Type B pancreatic cell (in vitro differentiated cells): ENCODE data around the gene TMCC1. TPM values are rescaled to one million over a fixed set of nuclear protein-coding genes. Genes with fewer than 3 reads are reported as not detected.

Experiments used
- DNase-seq: peaks from one replicate; pipeline ENCODE4 v3.0.0; 2021; ENCODE audit warnings: mixed read lengths; ENCODE audit not compliant: unreplicated experiment; ENCODE audit errors: extremely low spot score
- H3K27ac Mint-ChIP-seq: 2 replicates; pipeline ENCODE4 v1.8.0; 2021; ENCODE audit warnings: mild to moderate bottlenecking, mixed read lengths
- H3K27me3 Mint-ChIP-seq: 2 replicates; pipeline ENCODE4 v1.8.0; 2021; ENCODE audit warnings: mixed read lengths
- H3K36me3 Mint-ChIP-seq: 2 replicates; pipeline ENCODE4 v1.8.0; 2021; ENCODE audit warnings: mixed read lengths
- H3K4me1 Mint-ChIP-seq: one replicate; pipeline ENCODE4 v1.8.0; 2021; ENCODE audit warnings: mixed read lengths; ENCODE audit not compliant: unreplicated experiment
- H3K4me3 Mint-ChIP-seq: 2 replicates; pipeline ENCODE4 v1.8.0; 2021; ENCODE audit warnings: mild to moderate bottlenecking, mixed read lengths
- H3K9me3 Mint-ChIP-seq: 2 replicates; pipeline ENCODE4 v1.8.0; 2021; ENCODE audit warnings: mixed read lengths
- total RNA-seq: library from RNA; stranded (reverse); gene quantifications from 2 replicates; pipeline ENCODE4 v1.2.1, GENCODE V29; 2021; ENCODE audit warnings: low replicate concordance
- TF ChIP-seq, protein P1 (sequence below): fragments of 200-600 bp; sonication (generic); conservative IDR thresholded peaks from 2 replicates; pipeline ENCODE4 v1.5.0; 2021; ENCODE audit warnings: antibody characterized with exemption, mild to moderate bottlenecking

Gene TMCC1
- total RNA-seq, 1 donor from 2014 or later = 46.9 TPM

DNA sequence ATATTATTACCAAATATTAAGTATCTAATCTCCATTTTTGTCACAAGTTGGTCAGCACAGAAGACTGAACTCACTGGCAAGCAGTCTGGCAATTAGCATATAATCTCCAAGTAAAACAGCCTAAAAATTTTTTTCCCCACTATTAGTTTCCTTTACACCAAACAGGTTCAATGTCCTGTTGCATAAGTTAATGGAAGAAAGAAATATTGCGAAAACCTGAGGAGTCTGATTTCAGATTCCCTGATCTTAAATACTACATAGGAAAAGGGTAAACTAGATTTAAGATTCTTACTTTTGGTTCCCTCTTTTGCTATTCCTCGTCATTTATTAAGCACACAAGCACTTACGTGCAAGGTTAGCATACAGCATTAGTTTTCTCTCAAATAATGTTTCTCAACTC is 153.9 kb downstream of the TMCC1 start:
- H3K4me1 Mint-ChIP-seq = peaks cover under 1% of the 10 kb centered on the region
- peak overlapping the region; percentile 24 for H3K27ac Mint-ChIP-seq
- TF ChIP-seq, protein P1, sequence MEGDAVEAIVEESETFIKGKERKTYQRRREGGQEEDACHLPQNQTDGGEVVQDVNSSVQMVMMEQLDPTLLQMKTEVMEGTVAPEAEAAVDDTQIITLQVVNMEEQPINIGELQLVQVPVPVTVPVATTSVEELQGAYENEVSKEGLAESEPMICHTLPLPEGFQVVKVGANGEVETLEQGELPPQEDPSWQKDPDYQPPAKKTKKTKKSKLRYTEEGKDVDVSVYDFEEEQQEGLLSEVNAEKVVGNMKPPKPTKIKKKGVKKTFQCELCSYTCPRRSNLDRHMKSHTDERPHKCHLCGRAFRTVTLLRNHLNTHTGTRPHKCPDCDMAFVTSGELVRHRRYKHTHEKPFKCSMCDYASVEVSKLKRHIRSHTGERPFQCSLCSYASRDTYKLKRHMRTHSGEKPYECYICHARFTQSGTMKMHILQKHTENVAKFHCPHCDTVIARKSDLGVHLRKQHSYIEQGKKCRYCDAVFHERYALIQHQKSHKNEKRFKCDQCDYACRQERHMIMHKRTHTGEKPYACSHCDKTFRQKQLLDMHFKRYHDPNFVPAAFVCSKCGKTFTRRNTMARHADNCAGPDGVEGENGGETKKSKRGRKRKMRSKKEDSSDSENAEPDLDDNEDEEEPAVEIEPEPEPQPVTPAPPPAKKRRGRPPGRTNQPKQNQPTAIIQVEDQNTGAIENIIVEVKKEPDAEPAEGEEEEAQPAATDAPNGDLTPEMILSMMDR = no peak
- DNase-seq = no peak
- no peaks in the 10 kb centered on the region for H3K27me3 Mint-ChIP-seq
- no peak overlapping the region for H3K4me3 Mint-ChIP-seq
- peaks cover 3% of the 10 kb centered on the region for H3K36me3 Mint-ChIP-seq
- H3K9me3 Mint-ChIP-seq = no peaks in the 10 kb centered on the region

GRCh38 chr3:129738172-129738571 is 155.3 kb downstream of the TMCC1 start:
- H3K9me3 Mint-ChIP-seq = no peaks in the 10 kb centered on the region
- peaks cover 3% of the 10 kb centered on the region for H3K36me3 Mint-ChIP-seq
- TF ChIP-seq, protein P1 = no peak
- no peaks in the 10 kb centered on the region for H3K4me1 Mint-ChIP-seq
- DNase-seq = no peak
- H3K27ac Mint-ChIP-seq = no peak overlapping the region
- H3K27me3 Mint-ChIP-seq = no peaks in the 10 kb centered on the region
- H3K4me3 Mint-ChIP-seq = no peak overlapping the region

DNA sequence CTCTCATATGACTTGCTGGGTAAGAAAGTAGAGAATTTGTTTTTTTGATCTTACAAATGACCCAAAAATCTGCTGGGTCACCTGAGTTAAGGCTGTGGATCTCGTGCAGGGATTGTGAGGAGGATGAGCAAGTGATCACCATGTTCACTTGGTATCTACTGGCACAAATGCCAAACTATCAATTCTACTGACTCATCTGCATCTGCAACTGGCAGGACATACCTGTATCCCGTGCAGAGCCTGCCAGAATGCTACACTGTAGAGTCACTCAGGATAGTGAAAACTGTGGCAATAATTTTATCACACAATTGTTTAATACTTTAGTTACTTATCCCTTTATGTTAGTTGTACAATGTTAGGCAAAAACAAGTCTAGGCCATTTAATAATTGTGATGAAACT is 157.4 kb downstream of the TMCC1 start:
- no peak overlapping the region for H3K4me3 Mint-ChIP-seq
- no peaks in the 10 kb centered on the region for H3K9me3 Mint-ChIP-seq
- H3K36me3 Mint-ChIP-seq = peaks cover 3% of the 10 kb centered on the region
- H3K27me3 Mint-ChIP-seq = no peaks in the 10 kb centered on the region
- TF ChIP-seq, protein P1 = no peak
- DNase-seq = no peak
- no peak overlapping the region for H3K27ac Mint-ChIP-seq
- no peaks in the 10 kb centered on the region for H3K4me1 Mint-ChIP-seq

GRCh38 chr3:129735638-129736037 is 157.9 kb downstream of the TMCC1 start:
- H3K27me3 Mint-ChIP-seq = no peaks in the 10 kb centered on the region
- TF ChIP-seq, protein P1 = no peak
- no peak overlapping the region for H3K4me3 Mint-ChIP-seq
- no peak for DNase-seq
- no peak overlapping the region for H3K27ac Mint-ChIP-seq
- H3K4me1 Mint-ChIP-seq = no peaks in the 10 kb centered on the region
- peaks cover 3% of the 10 kb centered on the region for H3K36me3 Mint-ChIP-seq
- no peaks in the 10 kb centered on the region for H3K9me3 Mint-ChIP-seq

DNA sequence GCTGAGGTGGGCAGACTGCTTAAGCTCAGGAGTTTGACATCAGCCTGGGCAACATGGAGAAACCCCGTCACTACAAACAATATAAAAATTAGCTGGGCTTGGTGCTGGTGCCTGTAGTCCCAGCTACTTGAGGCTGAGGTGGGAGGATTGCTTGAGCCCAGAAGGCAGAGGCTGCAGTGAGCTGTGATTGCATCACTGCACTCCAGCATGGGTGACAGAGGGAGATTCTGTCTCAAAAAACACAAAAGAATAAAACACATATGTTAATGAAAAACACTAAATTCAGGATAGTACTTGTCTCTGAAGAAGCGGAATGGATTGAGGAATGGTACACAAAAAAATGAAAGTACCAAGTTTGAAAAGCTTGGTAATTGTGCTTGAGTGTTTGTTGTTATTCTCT is 159.1 kb downstream of the TMCC1 start:
- H3K4me3 Mint-ChIP-seq = no peak overlapping the region
- H3K27ac Mint-ChIP-seq = no peak overlapping the region
- DNase-seq = no peak
- H3K4me1 Mint-ChIP-seq = no peaks in the 10 kb centered on the region
- H3K27me3 Mint-ChIP-seq = no peaks in the 10 kb centered on the region
- no peaks in the 10 kb centered on the region for H3K9me3 Mint-ChIP-seq
- peaks cover 3% of the 10 kb centered on the region for H3K36me3 Mint-ChIP-seq
- TF ChIP-seq, protein P1 = no peak
